ENCODE results near the gene SMIM35. TPM values are rescaled to one million over a fixed set of nuclear protein-coding genes. Genes with fewer than 3 reads are reported as not detected.

The SMIM35 gene
- total RNA-seq, 1 experiment from 2014 or later = not detected

GRCh38 chr11:117966908-117967307 is 119.9 kb downstream of the SMIM35 start:
- H3K9me3 Mint-ChIP-seq = no peaks in the 10 kb centered on the region
- Histone ChIP-seq H2AK5ac (ENCODE audit: insufficient read length, low read length) (no peak overlapping the region), H3K27ac (ENCODE audit: insufficient read length, low read depth, low read length) (no peak overlapping the region), H3T11ph (ENCODE audit: low read length) (no peak overlapping the region), H3K18ac (ENCODE audit: insufficient read length, low read depth, low read length) (no peak overlapping the region), H2BK120ac (ENCODE audit: low read depth, low read length, poor library complexity, severe bottlenecking) (no peak overlapping the region), H4K5ac (ENCODE audit: insufficient read length, low read depth, low read length) (no peak overlapping the region), H3K14ac (ENCODE audit: insufficient read depth, low read length) (no peak overlapping the region), H3K9ac (ENCODE audit: extremely low read depth, insufficient read length, low read length) (no peak overlapping the region), H2BK15ac (ENCODE audit: low read depth, low read length) (no peak overlapping the region), H3K56ac (ENCODE audit: insufficient read length, low read depth, low read length) (no peak overlapping the region), H2BK5ac (ENCODE audit: insufficient read length, low read length) (no peak overlapping the region), H4K8ac (replicated peaks; ENCODE audit: insufficient read length, low read depth, low read length) (no peak overlapping the region), H3K79me2 (ENCODE audit: insufficient read depth, low read length) (no peaks in the 10 kb centered on the region), H2AFZ (ENCODE audit: low read length) (no peak overlapping the region), H3K23ac (ENCODE audit: insufficient read length, low read depth, low read length) (no peak overlapping the region), H3K4me1 (ENCODE audit: insufficient read depth, low read length) (no peaks in the 10 kb centered on the region), H3K4ac (ENCODE audit: low read depth, low read length) (no peak overlapping the region), H3K23me2 (ENCODE audit: insufficient read length, low read depth, low read length, poor library complexity, severe bottlenecking) (no peaks in the 10 kb centered on the region), H3K27me3 (ENCODE audit: insufficient read depth, low read length) (no peaks in the 10 kb centered on the region; the same call in 1 of the 2 replicates), H4K91ac (ENCODE audit: insufficient read length, low read depth, low read length) (no peak overlapping the region), H2BK20ac (ENCODE audit: low read depth, low read length, poor library complexity, severe bottlenecking) (no peak overlapping the region), H4K20me1 (ENCODE audit: control insufficient read depth, insufficient read depth, insufficient read length) (no peaks in the 10 kb centered on the region), H3K79me1 (ENCODE audit: insufficient read depth, low read depth, low read length, poor library complexity, severe bottlenecking) (no peaks in the 10 kb centered on the region), H3K4me2 (ENCODE audit: insufficient read depth, insufficient read length, low read length) (no peak overlapping the region), H2BK12ac (ENCODE audit: insufficient read length, low read depth, low read length) (no peak overlapping the region), H3K9me3 (ENCODE audit: control insufficient read depth, low read depth, low read length) (no peaks in the 10 kb centered on the region)
- no peaks in the 10 kb centered on the region for H3K36me3 Mint-ChIP-seq (ENCODE audit: insufficient read depth in 1 of 3, low read depth in 3 of 3)
- peaks cover 3% of the 10 kb centered on the region for H3K27me3 Mint-ChIP-seq (ENCODE audit: low read depth)
- no peak for TF ChIP-seq CTCF (conservative IDR thresholded peaks at IDR 0.05)
- no peak for DNase-seq
- H3K4me3 Mint-ChIP-seq = no peak overlapping the region
- no CpG with 5 or more reads among the region's 8 CpGs for WGBS (ENCODE audit: extremely low coverage, insufficient read length, low lambda C conversion rate)
- no peak overlapping the region for H3K27ac Mint-ChIP-seq
- no peaks in the 10 kb centered on the region for H3K4me1 Mint-ChIP-seq

Measured in H9 (cell line).